Upper lobe of right lung (tissue), 1 donor: Measurements from ENCODE around the gene OPTC. TPM values are rescaled to one million over a fixed set of nuclear protein-coding genes. Genes with fewer than 3 reads are reported as not detected.

ENCODE experiments used
- ATAC-seq: fragments of 200-7000 bp; cut with Tn5 transposase; one replicate; pipeline ENCODE4 v1.9.1; 2020; ENCODE audit warnings: mild to moderate bottlenecking, moderate library complexity
- DNase-seq: peaks from one replicate; pipeline ENCODE4 v3.0.0-alpha.2; 2020
- H3K27ac ChIP-seq: fragments of 200-600 bp; one replicate; pipeline ENCODE4 v1.8.0; 2022
- H3K27me3 ChIP-seq: fragments of 200-600 bp; one replicate; pipeline ENCODE4 v1.8.0; 2022; ENCODE audit warnings: mild to moderate bottlenecking
- H3K36me3 ChIP-seq: fragments of 200-600 bp; one replicate; pipeline ENCODE4 v1.8.0; 2022
- H3K4me1 ChIP-seq: fragments of 200-600 bp; one replicate; pipeline ENCODE4 v1.8.0; 2022
- H3K4me3 ChIP-seq: fragments of 200-600 bp; one replicate; pipeline ENCODE4 v1.8.0; 2022; ENCODE audit warnings: mild to moderate bottlenecking
- H3K9me3 ChIP-seq: fragments of 200-600 bp; one replicate; pipeline ENCODE4 v1.8.0; 2022
- CTCF ChIP-seq: fragments of 200-600 bp; IDR thresholded peaks from one replicate; pipeline ENCODE4 v1.8.0; 2022; ENCODE audit warnings: antibody characterized with exemption
- intact Hi-C: fragments of 100-400 bp; cut with DNase I; formaldehyde crosslinking; loops from one replicate; pipeline ENCODE4 v1.11.0; 2022
- total RNA-seq: library from RNA; stranded (reverse); fragmentation: NEBNext Ultra II Directional; extraction: Animal tissue kit (Norgen Biotek cat#: 25700); gene quantifications from one replicate; pipeline ENCODE4 v1.2.1, GENCODE V29; 2021
- donor health status: DM: no; HTN: yes; CAD: no; lungs with severe emphysema.

The OPTC gene
- total RNA-seq, 1 donor from 2014 or later, result not detected

GRCh38 chr1:203450479-203451149 lies 43.3 kb upstream of the OPTC start:
- no peak overlapping the region for H3K27ac ChIP-seq
- peaks cover 5% of the 10 kb centered on the region for H3K27me3 ChIP-seq
- DNase-seq (no peak), ATAC-seq (no peak)
- no peaks in the 10 kb centered on the region for H3K36me3 ChIP-seq
- no peak overlapping the region for H3K4me3 ChIP-seq
- no peaks in the 10 kb centered on the region for H3K9me3 ChIP-seq
- intact Hi-C loops, result no loop called here
- H3K4me1 ChIP-seq, result peaks cover 6% of the 10 kb centered on the region
- TF ChIP-seq CTCF, result no peak

GRCh38 chr1:203451836-203452784 lies 41.8 kb upstream of the OPTC start:
- H3K9me3 ChIP-seq, result no peaks in the 10 kb centered on the region
- ATAC-seq (no peak), DNase-seq (no peak)
- TF ChIP-seq CTCF, result no peak
- H3K36me3 ChIP-seq, result no peaks in the 10 kb centered on the region
- peaks cover 5% of the 10 kb centered on the region for H3K27me3 ChIP-seq
- intact Hi-C loops, result no loop called here
- no peak overlapping the region for H3K4me3 ChIP-seq
- peaks cover 6% of the 10 kb centered on the region for H3K4me1 ChIP-seq
- no peak overlapping the region for H3K27ac ChIP-seq

- Histone ChIP-seq H3K9me3 (no peaks in the 10 kb centered on the region), H3K4me1 (peaks cover 6% of the 10 kb centered on the region), H3K36me3 (no peaks in the 10 kb centered on the region), H3K27ac (no peak overlapping the region), H3K4me3 (no peak overlapping the region), H3K27me3 (peaks cover 5% of the 10 kb centered on the region)
- DNase-seq (no peak), ATAC-seq (no peak)
- intact Hi-C loops, result no loop called here
- TF ChIP-seq CTCF, result no peak
Observed at GRCh38 chr1:203453016-203453415, 40.9 kb upstream of the OPTC start.

GRCh38 chr1:203453616-203454015 lies 40.3 kb upstream of the OPTC start:
- no peaks in the 10 kb centered on the region for H3K36me3 ChIP-seq
- DNase-seq (no peak), ATAC-seq (no peak)
- intact Hi-C loops, result no loop called here
- peaks cover 5% of the 10 kb centered on the region for H3K27me3 ChIP-seq
- peaks cover 6% of the 10 kb centered on the region for H3K4me1 ChIP-seq
- no peaks in the 10 kb centered on the region for H3K9me3 ChIP-seq
- H3K27ac ChIP-seq, result no peak overlapping the region
- no peak overlapping the region for H3K4me3 ChIP-seq
- no peak for TF ChIP-seq CTCF

GRCh38 chr1:203454986-203455471 lies 38.9 kb upstream of the OPTC start:
- H3K27ac ChIP-seq, result no peak overlapping the region
- no peak overlapping the region for H3K4me3 ChIP-seq
- no peaks in the 10 kb centered on the region for H3K9me3 ChIP-seq
- DNase-seq (no peak), ATAC-seq (no peak)
- peaks cover 11% of the 10 kb centered on the region for H3K27me3 ChIP-seq
- no peaks in the 10 kb centered on the region for H3K36me3 ChIP-seq
- no peak for TF ChIP-seq CTCF
- intact Hi-C loops, result no loop called here
- H3K4me1 ChIP-seq, result peaks cover 6% of the 10 kb centered on the region
